ENCODE measurements around the gene UPF1.

- no peak for TF ChIP-seq EGR1 (IDR thresholded peaks at IDR 0.05)
- no peak for TF ChIP-seq FOXM1 (IDR thresholded peaks at IDR 0.05; ENCODE audit: borderline replicate concordance, low read depth)
These were observed 41.0 kb upstream of the UPF1 start, which contains the start of gene COMP for GRCh38 chr19:18790566-18791314.
